Type B pancreatic cell (in vitro differentiated cells): Measurements from ENCODE around the gene RBM3. TPM values are rescaled to one million over a fixed set of nuclear protein-coding genes. Genes with fewer than 3 reads are reported as not detected.

Experiments used
- DNase-seq: peaks from one replicate; pipeline ENCODE4 v3.0.0; 2021; ENCODE audit warnings: mixed read lengths; ENCODE audit not compliant: unreplicated experiment; ENCODE audit errors: extremely low spot score
- H3K27ac Mint-ChIP-seq: 2 replicates; pipeline ENCODE4 v1.8.0; 2021; ENCODE audit warnings: mild to moderate bottlenecking, mixed read lengths
- H3K27me3 Mint-ChIP-seq: 2 replicates; pipeline ENCODE4 v1.8.0; 2021; ENCODE audit warnings: mixed read lengths
- H3K36me3 Mint-ChIP-seq: 2 replicates; pipeline ENCODE4 v1.8.0; 2021; ENCODE audit warnings: mixed read lengths
- H3K4me1 Mint-ChIP-seq: one replicate; pipeline ENCODE4 v1.8.0; 2021; ENCODE audit warnings: mixed read lengths; ENCODE audit not compliant: unreplicated experiment
- H3K4me3 Mint-ChIP-seq: 2 replicates; pipeline ENCODE4 v1.8.0; 2021; ENCODE audit warnings: mild to moderate bottlenecking, mixed read lengths
- H3K9me3 Mint-ChIP-seq: 2 replicates; pipeline ENCODE4 v1.8.0; 2021; ENCODE audit warnings: mixed read lengths
- CTCF ChIP-seq: fragments of 200-600 bp; sonication (generic); conservative IDR thresholded peaks from 2 replicates; pipeline ENCODE4 v1.5.0; 2021; ENCODE audit warnings: antibody characterized with exemption, mild to moderate bottlenecking
- total RNA-seq: library from RNA; stranded (reverse); gene quantifications from 2 replicates; pipeline ENCODE4 v1.2.1, GENCODE V29; 2021; ENCODE audit warnings: low replicate concordance

The RBM3 gene
- total RNA-seq, 1 donor from 2014 or later, result 131 TPM

- Mint-ChIP-seq H3K27ac (no peak overlapping the region), H3K4me3 (no peak overlapping the region), H3K9me3 (peaks cover 4% of the 10 kb centered on the region), H3K36me3 (peaks cover 9% of the 10 kb centered on the region), H3K27me3 (no peaks in the 10 kb centered on the region), H3K4me1 (no peaks in the 10 kb centered on the region)
- TF ChIP-seq CTCF, result peak; percentile 26
- DNase-seq, result no peak
These were observed 31.8 kb downstream of the RBM3 start for GRCh38 chrX:48606091-48606490.

DNA sequence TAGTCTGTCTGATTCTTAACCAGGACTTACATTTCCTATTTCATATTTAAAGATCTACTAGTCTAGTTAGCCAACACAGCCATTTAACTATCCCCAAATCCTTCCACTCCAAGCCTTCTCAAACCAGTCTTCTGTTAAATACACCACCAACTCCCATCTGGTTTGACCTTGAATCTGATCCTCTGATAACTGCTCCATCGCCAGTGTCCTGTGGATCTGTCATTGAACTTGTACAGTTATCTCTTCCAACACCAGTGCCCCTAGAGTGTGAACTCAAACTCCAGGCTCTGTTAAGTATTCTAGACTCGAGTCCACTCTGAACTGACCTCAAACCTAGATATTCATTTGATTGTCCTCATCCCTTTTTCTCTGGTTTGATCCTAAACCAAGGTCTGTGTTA, 37.4 kb downstream of the RBM3 start:
- Mint-ChIP-seq H3K27me3 (no peaks in the 10 kb centered on the region), H3K9me3 (peaks cover 4% of the 10 kb centered on the region)
- DNase-seq, result no peak

DNA sequence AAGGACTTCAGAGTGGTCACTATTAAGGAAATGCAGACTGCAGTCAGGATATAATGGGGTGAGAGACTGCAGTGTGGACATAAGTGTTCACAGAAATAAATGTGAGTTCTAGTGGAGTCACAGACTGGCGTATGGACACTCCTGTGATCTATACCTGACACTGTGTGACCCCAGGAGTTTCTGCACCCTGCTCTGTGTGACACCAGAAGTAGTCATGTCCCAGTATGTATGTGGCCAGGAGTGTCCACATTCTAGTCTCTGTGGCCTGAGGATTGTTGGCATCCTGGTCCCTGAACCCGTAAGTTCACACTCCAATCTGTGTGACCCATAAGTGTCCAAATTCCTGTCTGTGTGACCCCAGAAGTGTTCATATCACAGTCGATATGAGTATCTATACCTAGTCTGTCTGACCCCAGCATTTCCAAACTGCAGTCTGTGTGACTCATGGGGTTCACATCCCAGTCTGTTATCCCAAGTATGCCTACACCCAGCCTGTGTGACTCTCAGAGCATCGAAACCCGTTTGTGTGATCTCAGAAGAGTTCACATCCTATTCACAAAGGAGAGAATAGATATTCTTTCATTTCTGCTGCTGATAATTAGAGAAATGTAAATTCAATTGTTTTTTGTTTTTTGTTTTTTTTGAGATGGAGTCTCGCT, 39.3 kb downstream of the RBM3 start:
- no peak for TF ChIP-seq CTCF
- Mint-ChIP-seq H3K9me3 (no peaks in the 10 kb centered on the region), H3K27me3 (no peaks in the 10 kb centered on the region), H3K27ac (no peak overlapping the region), H3K4me3 (no peak overlapping the region), H3K36me3 (no peaks in the 10 kb centered on the region), H3K4me1 (no peaks in the 10 kb centered on the region)
- no peak for DNase-seq

More for the DNA sequence above, 37.4 kb downstream of the RBM3 start:
- no peaks in the 10 kb centered on the region for H3K4me1 Mint-ChIP-seq
- no peak for TF ChIP-seq CTCF
- no peak overlapping the region for H3K27ac Mint-ChIP-seq
- no peak overlapping the region for H3K4me3 Mint-ChIP-seq
- peaks cover 4% of the 10 kb centered on the region for H3K36me3 Mint-ChIP-seq

- DNase-seq, result no peak
- Mint-ChIP-seq H3K4me3 (no peak overlapping the region), H3K36me3 (no peaks in the 10 kb centered on the region), H3K4me1 (no peaks in the 10 kb centered on the region), H3K9me3 (no peaks in the 10 kb centered on the region), H3K27ac (no peak overlapping the region), H3K27me3 (no peaks in the 10 kb centered on the region)
- no peak for TF ChIP-seq CTCF
These were observed 42.3 kb downstream of the RBM3 start for GRCh38 chrX:48616576-48616975.

- H3K9me3 Mint-ChIP-seq, result no peaks in the 10 kb centered on the region
- DNase-seq, result no peak
- no peak overlapping the region for H3K4me3 Mint-ChIP-seq
These were observed 43.5 kb downstream of the RBM3 start for GRCh38 chrX:48617542-48618340.

More at GRCh38 chrX:48617542-48618340, 43.5 kb downstream of the RBM3 start:
- no peak for TF ChIP-seq CTCF
- Mint-ChIP-seq H3K4me1 (no peaks in the 10 kb centered on the region), H3K27me3 (no peaks in the 10 kb centered on the region), H3K36me3 (no peaks in the 10 kb centered on the region), H3K27ac (no peak overlapping the region)
